NCI-H524 (cell line): ENCODE measurements around the gene ANKS1B.
"Not testable (repeated sequence)": the region's sequence is repeated elsewhere in the genome, so short reads cannot be mapped to it uniquely, and the experiment has no call there.

Experiments
- DNase-seq, 2 experiments: peaks; one replicate each; lab custom pipeline; 2025; lab: John Stamatoyannopoulos, UW

Gene ANKS1B

GRCh38 chr12:99704036-99704435 lies 280.7 kb downstream of the ANKS1B start:
- no peak for DNase-seq

GRCh38 chr12:99700032-99700431 lies 284.7 kb downstream of the ANKS1B start:
- DNase-seq = no peak

GRCh38 chr12:99695050-99695449 lies 289.7 kb downstream of the ANKS1B start:
- DNase-seq = no peak

GRCh38 chr12:99686142-99686541 lies 298.6 kb downstream of the ANKS1B start:
- no peak for DNase-seq

GRCh38 chr12:99680276-99680675 lies 304.5 kb downstream of the ANKS1B start:
- DNase-seq = no peak

GRCh38 chr12:99670635-99671034 lies 314.1 kb downstream of the ANKS1B start:
- no peak for DNase-seq

- peak in 1 of 2 experiments; percentile 2 for DNase-seq
These were observed 325.9 kb downstream of the ANKS1B start for GRCh38 chr12:99658671-99659349.

GRCh38 chr12:99649551-99649950 lies 335.2 kb downstream of the ANKS1B start:
- DNase-seq = peak in 1 of 2 experiments; percentile 10

- DNase-seq = no peak
These were observed 336.6 kb downstream of the ANKS1B start for GRCh38 chr12:99648183-99648582.

- DNase-seq = no peak
These were observed 337.3 kb downstream of the ANKS1B start, which contains the start of gene GARIN6 for GRCh38 chr12:99647453-99647852. Gene GARIN6, plus strand, starts transcription at chr12:99647753. Its CDS starts 422 bp downstream, at chr12:99648175.

GRCh38 chr12:99644629-99645028 lies 340.1 kb downstream of the ANKS1B start:
- no peak for DNase-seq

GRCh38 chr12:99627459-99627858 lies 357.3 kb downstream of the ANKS1B start:
- no peak for DNase-seq

- not testable (repeated sequence) for DNase-seq
These were observed 360.1 kb downstream of the ANKS1B start for GRCh38 chr12:99624591-99624990.

- DNase-seq = no peak
These were observed 364.6 kb downstream of the ANKS1B start for GRCh38 chr12:99620159-99620479.

GRCh38 chr12:99619389-99620158 lies 365.2 kb downstream of the ANKS1B start:
- DNase-seq = peak; percentile 12 to 41

GRCh38 chr12:99618657-99619056 lies 366.1 kb downstream of the ANKS1B start:
- no peak for DNase-seq

- no peak for DNase-seq
These were observed 373.1 kb downstream of the ANKS1B start for GRCh38 chr12:99611599-99611998.

- no peak for DNase-seq
These were observed 373.6 kb downstream of the ANKS1B start for GRCh38 chr12:99611117-99611516.

GRCh38 chr12:99609455-99610181 lies 375.1 kb downstream of the ANKS1B start:
- DNase-seq = no peak

GRCh38 chr12:99600388-99600787 lies 384.3 kb downstream of the ANKS1B start:
- no peak for DNase-seq

- DNase-seq = no peak
These were observed 386.0 kb downstream of the ANKS1B start for GRCh38 chr12:99598785-99599184.

GRCh38 chr12:99596762-99597161 lies 388.0 kb downstream of the ANKS1B start:
- DNase-seq = no peak

GRCh38 chr12:99577125-99577524 lies 407.6 kb downstream of the ANKS1B start:
- DNase-seq = not testable (repeated sequence)
